Panc1 (cell line): ENCODE data around the gene WTAP. TPM values are rescaled to one million over a fixed set of nuclear protein-coding genes. Genes with fewer than 3 reads are reported as not detected.

Experiments used
- ATAC-seq: fragments of 200-7000 bp; cut with Tn5 transposase; 2 replicates; pipeline ENCODE4 v1.9.1; 2020; ENCODE audit warnings: mild to moderate bottlenecking, moderate library complexity
- BruUV-seq: library from RNA; stranded (reverse); fragments of 400-500 nt; replicated peaks from 2 replicates; lab custom pipeline; 2021; lab: Mats Ljungman, UMichigan
- CTCF ChIA-PET: fragments of 300-600 bp; sonication (Branson Sonifier 250); formaldehyde crosslinking; loops from one replicate; lab custom pipeline; 2022; ENCODE audit warnings: antibody characterized with exemption; lab: Charles Lee
- POLR2A ChIA-PET: fragments of 300-600 bp; sonication (Branson Sonifier 250); formaldehyde crosslinking; loops from one replicate; lab custom pipeline; 2022; ENCODE audit warnings: antibody characterized with exemption; lab: Charles Lee
- DNase-seq: peaks from one replicate; pipeline ENCODE4 v3.0.0-alpha.2; 2010; ENCODE audit warnings: low read depth, low spot score
- H3K27ac ChIP-seq: 2 replicates; pipeline ENCODE4 v1.5.1; 2011; ENCODE audit warnings: mild to moderate bottlenecking, low read length, inconsistent platforms
- H3K27me3 ChIP-seq: fragments of 200-500 bp; sonication (Bioruptor generic); 2 replicates; pipeline ENCODE4 v1.6.0; 2014; ENCODE audit warnings: low read length, inconsistent platforms; ENCODE audit not compliant: control insufficient read depth, insufficient read depth
- H3K36me3 ChIP-seq: fragments of 200-500 bp; sonication (Bioruptor generic); 2 replicates; pipeline ENCODE4 v1.5.1; 2014; ENCODE audit warnings: inconsistent platforms, mild to moderate bottlenecking, low read length, moderate library complexity; ENCODE audit not compliant: control insufficient read depth, insufficient read depth
- H3K4me1 ChIP-seq: 2 replicates; pipeline ENCODE4 v1.5.1; 2011; ENCODE audit warnings: inconsistent platforms, mild to moderate bottlenecking, low read length, moderate library complexity; ENCODE audit not compliant: control insufficient read depth, insufficient read depth
- H3K4me3 ChIP-seq, 2 experiments: 2 replicates each; pipeline ENCODE4 v1.5.1; 2011 to 2012; ENCODE audit warnings: low read depth in 2 of 2, low read length in 2 of 2, mild to moderate bottlenecking in 2 of 2, inconsistent platforms in 1 of 2, moderate library complexity in 1 of 2
- H3K9me3 ChIP-seq: fragments of 200-500 bp; sonication (Bioruptor generic); 2 replicates; pipeline ENCODE4 v1.5.1; 2014; ENCODE audit warnings: low read depth, mild to moderate bottlenecking, inconsistent platforms, low read length, moderate library complexity; ENCODE audit not compliant: control insufficient read depth, insufficient read depth
- CTCF ChIP-seq: fragments of 450-650 bp; IDR thresholded peaks from 2 replicates; pipeline ENCODE4 v1.5.1; 2017; ENCODE audit warnings: mild to moderate bottlenecking
- POLR2AphosphoS5 ChIP-seq: IDR thresholded peaks from 2 replicates; pipeline ENCODE4 v1.6.1; 2012; ENCODE audit warnings: mild to moderate bottlenecking, low read depth, low read length, moderate library complexity
- REST ChIP-seq, 2 experiments: IDR thresholded peaks; 2 replicates each; pipeline ENCODE4 v1.6.1; 2011 to 2012; ENCODE audit warnings: low read depth in 2 of 2, control low read depth in 1 of 2, low read length in 1 of 2, mild to moderate bottlenecking in 1 of 2, moderate library complexity in 1 of 2; ENCODE audit not compliant: insufficient read depth in 1 of 2
- SIN3A ChIP-seq: IDR thresholded peaks from 2 replicates; pipeline ENCODE4 v1.6.1; 2012; ENCODE audit warnings: low read depth, mild to moderate bottlenecking, low read length, moderate library complexity, borderline replicate concordance; ENCODE audit not compliant: insufficient read depth
- TCF7L2 ChIP-seq: IDR thresholded peaks from 2 replicates; pipeline ENCODE4 v1.6.1; 2011; ENCODE audit warnings: mild to moderate bottlenecking, low read depth, low read length, inconsistent platforms
- in situ Hi-C: cut with HindIII; loops from 2 replicates; pipeline ENCODE4 v1.10.0; 2016; ENCODE audit warnings: low sequenced_read_pairs, low pct_unique_long_range_greater_than_20kb
- intact Hi-C: fragments of 100-400 bp; cut with micrococcal nuclease; formaldehyde crosslinking; loops from one replicate; pipeline ENCODE4 v1.10.0; 2022; ENCODE audit not compliant: unreplicated experiment
- total RNA-seq: library from RNA; stranded (reverse); gene quantifications from one replicate; pipeline ENCODE4 v1.2.1, GENCODE V29; 2021; ENCODE audit not compliant: unreplicated experiment

WTAP gene
- total RNA-seq, 1 experiment from 2014 or later, result 112 TPM

- Histone ChIP-seq H3K4me1 (peaks cover 23% of the 10 kb centered on the region), H3K27ac (peak overlapping the region; percentile 94), H3K9me3 (no peaks in the 10 kb centered on the region), H3K36me3 (peaks cover 10% of the 10 kb centered on the region), H3K4me3 (peak overlapping the region; percentile 71 to 91), H3K27me3 (no peaks in the 10 kb centered on the region)
- intact Hi-C loops, result no loop called here
- in situ Hi-C loops, result no loop called here
- no peak for DNase-seq
- BruUV-seq, result no TSS peak
- CTCF ChIA-PET, result no interaction called here
- ATAC-seq, result peak; percentile 3; the same call in 1 of the 2 replicates
- POLR2A ChIA-PET, result no interaction called here
- TF ChIP-seq CTCF, result no peak
- no peak for TF ChIP-seq REST (IDR thresholded peaks at IDR 0.05; ENCODE audit: insufficient read depth in 1 of 2, low read depth in 2 of 2, low read length in 1 of 2)
- no peak for TF ChIP-seq POLR2AphosphoS5
- no peak for TF ChIP-seq TCF7L2
- no peak for TF ChIP-seq SIN3A
Observed at GRCh38 chr6:159761129-159761872, 34.0 kb downstream of the WTAP start.

- peaks cover 7% of the 10 kb centered on the region for H3K36me3 ChIP-seq
- peak; percentile 96 for ATAC-seq
- BruUV-seq, result no TSS peak
Observed at GRCh38 chr6:159761873-159762680, 34.8 kb downstream of the WTAP start, which contains the start of gene ACAT2. Gene ACAT2, plus strand, starts transcription at chr6:159762045. Its CDS starts 43 bp downstream, at chr6:159762088.

More at GRCh38 chr6:159761873-159762680, 34.8 kb downstream of the WTAP start, which contains the start of gene ACAT2:
- Histone ChIP-seq H3K4me3 (peak within 1 kb of the TSS; percentile 71 to 91), H3K9me3 (no peaks in the 10 kb centered on the region), H3K27ac (peak within 1 kb of the TSS; percentile 94), H3K27me3 (no peaks in the 10 kb centered on the region), H3K4me1 (peaks cover 23% of the 10 kb centered on the region)
- ChIA-PET CTCF (interaction anchor here (0.5 kb wide), 1 partner anchor 42 kb away, joined by 5 read pairs; no protein-coding TSS in a partner anchor), POLR2A (interaction anchor here (0.6 kb wide), 2 partner anchors 27 to 35 kb away, joined by 3 to 6 read pairs; partner anchors contain the start of genes TCP1 and WTAP)
- intact Hi-C loops (no loop called here), in situ Hi-C loops (no loop called here)
- DNase-seq, result peak; percentile 71
- TF ChIP-seq CTCF (no peak), POLR2AphosphoS5 (peak; percentile 84), SIN3A (peak; percentile 74; the same call in 1 of the 2 replicates), TCF7L2 (no peak), REST (IDR thresholded peaks at IDR 0.05; ENCODE audit: insufficient read depth in 1 of 2, low read depth in 2 of 2, low read length in 1 of 2) (no peak)
